ENCODE data around the gene SH3GL3.

SH3GL3 gene

DNA sequence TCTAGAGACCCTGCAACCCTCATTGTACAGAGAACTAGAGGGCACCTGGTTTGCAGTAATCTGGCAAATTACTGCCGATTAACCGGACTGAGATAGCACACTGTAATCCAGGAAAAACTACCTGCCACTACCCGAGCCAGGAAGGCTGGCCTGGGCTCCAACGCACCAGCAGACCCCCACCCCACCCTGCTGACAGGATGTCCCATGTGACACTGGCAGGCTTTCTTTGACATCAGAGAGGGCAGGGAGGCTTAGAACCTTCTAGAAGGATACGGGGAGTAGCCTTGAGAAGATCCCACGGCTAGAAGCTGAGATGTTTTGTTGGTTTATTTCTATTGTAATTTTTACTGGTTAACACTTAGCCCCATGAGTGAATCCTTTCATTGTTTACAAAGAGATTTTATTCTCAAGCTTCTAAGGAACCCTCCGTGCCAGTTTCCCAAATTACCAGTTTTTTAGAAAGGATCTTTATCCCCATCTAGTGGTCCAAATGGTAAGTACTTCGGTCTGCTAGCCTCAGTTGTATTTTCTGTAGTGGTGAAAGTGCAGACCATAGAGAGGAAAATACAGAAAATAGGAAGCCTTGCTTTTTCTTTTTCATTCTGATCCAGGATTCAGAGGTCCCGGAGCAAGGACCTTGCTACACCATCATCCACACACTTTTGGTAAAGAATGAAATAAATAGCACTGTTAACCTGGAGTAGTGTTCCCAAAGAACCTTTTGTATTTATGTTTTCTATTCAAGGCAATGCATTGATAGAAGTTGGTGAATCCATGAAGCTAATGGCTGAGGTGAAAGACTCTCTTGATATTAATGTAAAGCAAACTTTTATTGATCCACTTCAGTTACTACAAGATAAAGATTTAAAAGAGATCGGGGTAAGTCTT, 124.9 kb downstream of the SH3GL3 start:
- DNase-seq = no peak

DNA sequence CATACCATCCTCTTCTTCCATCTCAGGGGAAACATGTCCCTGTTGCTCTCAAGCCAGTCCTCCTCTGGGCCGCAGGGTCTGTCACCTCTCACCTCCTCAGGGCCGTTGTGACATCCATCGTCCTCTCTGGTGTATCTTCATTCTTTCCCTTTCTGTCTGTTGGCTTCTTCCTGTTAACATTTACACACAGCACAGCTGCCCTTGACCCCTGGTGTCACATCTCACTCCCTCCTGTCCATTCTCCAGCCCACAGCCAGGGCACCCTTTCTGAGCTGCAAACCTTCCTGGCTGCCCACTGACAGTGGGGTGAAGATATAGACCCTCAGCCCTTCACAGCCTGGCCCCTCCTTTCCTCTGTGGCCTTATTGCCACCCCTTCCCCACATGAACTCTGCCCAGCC, 127.2 kb downstream of the SH3GL3 start:
- DNase-seq = no peak

DNA sequence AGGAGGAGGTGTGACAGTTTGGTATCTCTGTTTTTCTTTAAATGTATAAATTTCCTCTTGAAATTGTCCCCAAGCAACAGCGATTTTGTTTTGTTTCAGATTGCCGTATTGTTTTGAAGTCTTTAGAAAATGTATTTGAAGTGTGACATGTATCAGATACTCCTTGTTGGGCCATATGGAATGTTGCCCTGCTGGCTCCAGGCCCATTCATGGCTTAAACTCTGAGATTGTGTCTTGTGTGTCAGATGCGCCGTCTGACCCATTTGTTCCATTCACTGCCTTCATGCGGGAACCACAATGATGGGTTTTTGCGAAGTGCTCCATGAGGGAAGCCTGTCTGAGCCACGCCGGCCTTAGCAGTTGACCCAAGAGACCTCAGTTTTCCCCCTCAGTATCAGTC, 131.6 kb downstream of the SH3GL3 start:
- DNase-seq = no peak

DNA sequence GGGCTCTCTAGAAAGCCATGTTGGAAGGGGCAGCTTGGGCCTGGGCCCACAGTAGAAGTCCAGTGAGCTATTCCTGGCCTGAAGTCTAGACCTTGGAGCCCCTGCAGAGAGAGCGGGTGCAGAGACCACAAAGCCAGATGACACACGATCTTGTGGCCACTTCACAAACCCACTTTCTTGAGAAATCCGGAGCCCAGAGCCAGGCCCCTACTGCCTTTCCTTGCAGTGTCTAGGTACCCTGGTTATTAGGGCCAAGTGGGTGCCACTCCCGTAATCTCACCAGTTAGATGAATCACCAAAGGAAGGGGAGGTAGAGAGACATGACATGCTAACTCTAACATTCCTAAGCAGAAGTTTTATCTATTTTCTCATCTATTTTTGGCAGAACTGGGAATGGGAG, 134.2 kb downstream of the SH3GL3 start:
- no peak for DNase-seq

DNA sequence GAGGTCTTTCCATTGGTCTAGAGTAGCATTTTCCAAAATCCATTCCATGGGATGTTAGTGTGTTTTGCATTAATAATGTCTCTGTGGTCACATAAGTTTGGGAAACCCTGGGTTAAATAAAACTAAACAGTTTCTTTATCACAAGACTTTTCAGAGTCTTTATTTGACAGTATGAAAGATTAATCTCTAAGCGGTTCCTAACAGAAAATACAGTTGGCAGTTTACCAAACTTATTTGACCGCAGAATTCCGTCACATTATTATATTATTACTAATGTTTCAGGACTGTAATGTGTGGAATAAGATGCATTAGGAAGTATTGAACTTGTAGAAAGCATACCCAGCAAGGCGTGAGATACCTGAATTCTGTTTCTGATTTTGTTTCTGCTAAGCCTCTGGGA, 135.2 kb downstream of the SH3GL3 start:
- DNase-seq = no peak

DNA sequence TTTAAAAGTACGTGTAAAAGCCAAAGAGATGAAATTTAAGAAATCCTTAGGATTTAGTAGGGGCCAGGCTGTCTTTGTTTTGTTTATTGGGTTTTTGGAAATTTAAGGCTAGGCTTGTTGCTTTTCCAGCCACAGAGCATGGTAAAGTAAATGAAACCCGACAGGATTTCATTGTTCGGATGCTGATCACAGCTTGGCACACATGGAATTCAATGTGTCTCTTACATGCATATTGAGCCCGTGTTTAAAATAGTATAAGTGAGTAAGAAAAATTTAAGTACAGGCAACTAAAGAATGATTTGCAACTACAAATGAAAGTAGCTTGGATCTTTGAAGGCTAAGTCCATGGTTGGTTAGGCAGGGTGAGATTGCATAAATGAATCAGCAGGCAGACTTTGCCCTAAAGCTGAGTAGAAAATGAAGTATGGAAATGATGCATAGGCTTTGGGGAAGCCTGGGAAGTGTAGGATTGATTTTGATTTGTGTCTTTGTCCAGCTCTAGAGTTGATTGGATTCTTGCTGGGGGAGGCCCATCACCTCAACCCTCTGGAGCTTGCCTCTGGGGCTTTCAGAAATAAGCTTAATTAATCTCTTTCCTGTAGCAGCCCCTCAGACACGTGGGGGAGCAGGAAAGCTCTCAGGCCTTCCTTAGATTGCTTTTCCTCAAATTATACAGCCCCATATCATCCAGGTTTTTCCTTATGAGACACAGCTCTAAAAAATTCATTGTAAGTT, 138.6 kb downstream of the SH3GL3 start:
- DNase-seq = no peak

DNA sequence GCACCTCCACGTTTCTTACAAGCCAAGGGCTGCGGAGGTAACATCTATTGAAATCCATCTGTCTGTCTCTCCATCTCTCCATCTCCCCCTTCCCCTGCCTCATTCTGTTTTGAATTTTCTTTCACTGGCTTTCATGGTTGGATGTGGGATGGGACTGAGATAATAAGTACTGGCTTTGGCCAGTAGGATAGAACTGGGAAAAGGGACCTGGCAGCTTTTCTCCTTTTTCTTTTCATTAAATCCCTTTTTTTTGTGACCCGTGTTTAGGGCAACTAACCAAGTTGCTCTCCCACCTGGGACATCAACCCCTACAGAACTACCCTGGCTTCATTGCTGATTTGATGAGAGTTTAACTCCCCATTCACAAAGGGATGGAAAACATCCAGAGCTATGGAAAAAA, 139.9 kb downstream of the SH3GL3 start:
- DNase-seq = no peak

DNA sequence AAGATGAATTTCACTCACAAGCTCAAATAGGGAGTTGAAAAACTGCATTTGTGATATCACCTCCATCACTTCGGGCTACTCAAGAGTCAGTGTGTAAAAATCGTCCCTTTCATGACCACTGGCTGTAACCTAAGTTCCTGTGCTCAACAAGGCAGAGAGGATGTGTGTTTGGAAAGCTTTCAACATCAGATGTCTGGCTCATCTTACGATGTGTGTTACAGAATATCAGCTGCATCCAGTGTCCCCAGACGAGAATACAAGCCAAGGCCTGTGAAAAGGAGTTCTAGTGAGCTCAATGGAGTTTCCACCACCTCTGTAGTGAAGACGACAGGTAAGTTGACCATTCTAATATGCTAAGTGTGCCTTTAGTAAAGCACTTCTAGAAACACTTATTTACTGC, 141.3 kb downstream of the SH3GL3 start:
- no peak for DNase-seq

DNA sequence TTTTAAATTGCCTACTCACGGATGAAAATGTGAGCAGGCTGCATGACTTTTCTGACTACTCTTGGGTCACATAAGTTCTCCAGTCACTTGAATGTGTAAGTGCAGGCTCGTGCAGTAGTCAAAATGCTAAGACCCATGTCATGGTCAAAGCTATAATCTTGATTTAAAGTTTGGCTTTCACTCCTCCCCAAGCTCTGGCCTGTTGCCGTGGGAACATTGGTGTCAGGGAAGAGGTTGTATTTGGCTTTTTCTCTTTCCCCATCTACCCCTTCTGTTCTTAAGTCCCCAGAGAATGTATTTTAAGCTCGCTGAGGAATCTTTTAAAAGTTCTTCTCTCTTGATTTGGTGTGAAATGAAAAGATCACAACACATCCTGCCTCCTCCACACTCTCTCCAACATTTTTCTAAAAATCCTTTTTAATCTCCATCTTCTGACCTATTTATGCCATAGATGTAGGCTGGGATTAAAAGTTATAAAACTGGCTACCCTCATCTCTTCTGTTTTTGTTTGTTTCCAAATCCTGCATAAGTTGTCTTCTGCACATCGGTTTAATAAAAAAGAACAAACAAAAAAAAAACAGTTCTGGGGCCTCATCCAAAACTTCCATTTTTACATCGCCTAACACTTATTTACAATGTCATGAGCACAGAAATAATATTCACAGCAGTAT, 145.4 kb downstream of the SH3GL3 start:
- DNase-seq = no peak

DNA sequence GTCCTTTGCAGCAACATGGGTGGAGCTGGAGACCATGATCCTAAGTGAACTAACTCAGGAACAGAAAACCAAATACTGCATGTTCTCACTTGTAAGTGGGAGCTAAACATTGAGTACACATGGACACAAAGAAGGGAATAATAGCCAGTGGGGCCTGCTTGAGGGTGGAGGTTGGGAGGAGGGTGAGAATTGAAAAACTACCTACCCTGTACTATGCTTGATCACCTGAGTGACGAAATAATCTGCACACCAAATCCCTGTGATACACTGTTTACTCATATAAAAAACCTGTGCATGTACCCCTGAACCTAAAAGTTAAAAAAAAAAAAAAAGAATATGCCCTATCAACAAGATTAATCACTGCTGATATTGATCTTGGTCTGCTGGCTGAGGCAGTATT, 148.1 kb downstream of the SH3GL3 start:
- no peak for DNase-seq

DNA sequence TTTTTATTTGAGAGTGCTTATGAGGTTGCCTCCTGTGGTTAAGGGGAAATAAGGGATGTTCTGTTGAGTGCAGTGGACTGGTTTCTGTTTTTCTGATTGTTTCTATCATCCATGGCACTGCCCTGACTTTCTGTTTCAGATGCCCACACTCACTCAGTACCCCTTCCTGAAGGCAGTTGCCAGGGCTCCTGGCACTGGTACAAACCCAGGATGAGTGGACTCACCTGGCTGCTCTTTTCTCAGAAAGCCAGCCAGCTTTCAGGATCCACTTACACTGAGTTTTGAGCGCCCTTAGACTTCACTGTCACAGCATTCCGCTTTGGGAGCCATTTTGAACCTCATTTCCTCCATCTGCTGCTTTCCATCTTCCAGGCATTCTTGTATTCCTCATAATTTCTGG, 150.9 kb downstream of the SH3GL3 start:
- DNase-seq = no peak

DNA sequence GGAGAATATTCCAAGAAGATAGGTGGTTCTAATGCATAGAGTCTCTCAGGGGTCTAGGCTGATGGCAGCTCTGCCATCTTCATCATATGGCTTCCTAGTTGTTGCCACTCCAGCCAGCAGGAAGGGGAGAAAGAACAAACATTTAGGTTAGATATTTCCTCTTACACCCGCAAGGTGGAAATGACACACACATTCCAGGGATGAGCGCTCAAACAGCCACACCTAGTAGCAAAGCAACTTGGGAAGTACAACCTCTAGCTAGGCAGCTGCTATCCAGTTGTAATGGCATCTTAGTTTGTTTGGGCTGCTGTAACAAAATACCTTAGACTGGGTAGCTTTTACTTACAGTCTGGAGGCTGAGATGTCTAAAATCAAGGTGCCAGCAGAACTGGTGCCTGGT, 154.9 kb downstream of the SH3GL3 start:
- no peak for DNase-seq

DNA sequence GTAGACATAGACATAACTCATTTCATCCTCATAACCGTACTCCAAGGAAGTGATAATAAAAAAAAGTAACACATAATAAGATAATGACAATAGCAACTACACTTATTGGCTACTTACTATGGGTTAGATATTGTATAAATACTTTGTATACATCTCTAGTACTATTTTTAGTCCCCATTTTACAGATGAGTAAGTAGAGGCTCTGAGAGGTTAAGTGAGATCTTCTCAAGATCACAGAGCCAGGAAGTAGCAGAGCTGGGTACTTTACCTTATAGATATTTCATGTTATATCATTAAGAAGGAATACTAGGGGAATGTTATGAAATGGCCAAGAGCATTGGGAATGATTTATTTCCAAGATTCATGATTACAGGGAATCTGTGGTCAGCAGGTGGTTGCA, 157.4 kb downstream of the SH3GL3 start:
- no peak for DNase-seq

DNA sequence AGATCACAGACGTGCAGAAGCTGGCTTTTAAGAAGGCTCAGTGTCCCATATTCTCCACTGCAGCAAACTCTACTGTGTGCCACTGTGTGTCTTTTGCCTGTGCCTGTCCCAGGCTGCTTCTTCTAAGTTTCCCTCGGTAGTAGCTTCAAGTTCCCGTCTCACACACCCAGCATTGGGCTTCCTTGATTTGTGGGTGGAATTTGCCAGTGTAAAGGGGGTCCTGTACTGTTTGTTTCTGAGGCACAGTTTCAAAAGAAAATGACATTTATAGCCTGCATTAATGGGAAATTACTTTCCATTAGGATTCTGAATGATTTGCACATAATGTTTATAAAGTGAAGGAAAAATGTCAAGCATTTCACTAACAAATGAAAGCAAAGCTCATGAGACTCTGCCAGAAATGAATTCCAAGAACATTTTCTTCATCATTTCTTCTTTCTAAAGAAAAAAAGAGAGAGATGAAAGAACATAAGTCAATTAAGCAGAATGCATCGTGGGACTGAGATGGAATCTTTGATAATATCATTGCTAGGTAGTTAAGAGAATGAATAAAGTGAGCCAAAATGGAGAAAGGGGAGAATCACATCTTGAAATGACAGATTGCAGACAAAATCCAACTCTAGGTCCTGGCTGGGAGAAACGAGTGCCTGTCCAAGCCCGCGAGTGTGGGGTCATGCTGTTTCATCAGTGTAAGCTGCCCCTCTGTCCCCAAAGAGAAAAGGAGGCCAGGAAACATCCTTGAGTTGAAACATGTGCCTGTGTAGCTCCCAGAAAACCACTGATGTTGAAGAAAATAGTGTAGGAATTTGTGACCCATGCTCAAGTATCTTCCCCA, 158.2 kb downstream of the SH3GL3 start:
- DNase-seq = no peak

DNA sequence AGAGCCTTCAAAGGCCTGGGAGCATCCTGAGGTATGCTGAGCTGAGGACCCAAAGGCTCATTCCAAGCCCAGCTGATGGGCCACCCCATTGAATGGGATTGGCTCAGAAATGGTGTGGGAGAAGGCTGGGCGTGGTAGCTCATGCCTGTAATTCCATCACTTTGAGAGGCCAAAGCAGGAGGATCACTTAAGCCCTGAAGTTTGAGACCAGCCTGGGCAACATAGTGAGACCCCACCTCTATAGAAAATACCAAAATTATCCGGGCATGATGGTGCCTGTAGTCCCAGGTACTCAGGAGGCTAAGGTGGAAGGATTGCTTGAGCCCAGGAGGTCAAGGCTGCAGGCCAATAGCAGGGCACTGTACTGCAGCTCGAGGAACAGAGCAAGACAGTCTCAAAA, 163.0 kb downstream of the SH3GL3 start:
- no peak for DNase-seq

DNA sequence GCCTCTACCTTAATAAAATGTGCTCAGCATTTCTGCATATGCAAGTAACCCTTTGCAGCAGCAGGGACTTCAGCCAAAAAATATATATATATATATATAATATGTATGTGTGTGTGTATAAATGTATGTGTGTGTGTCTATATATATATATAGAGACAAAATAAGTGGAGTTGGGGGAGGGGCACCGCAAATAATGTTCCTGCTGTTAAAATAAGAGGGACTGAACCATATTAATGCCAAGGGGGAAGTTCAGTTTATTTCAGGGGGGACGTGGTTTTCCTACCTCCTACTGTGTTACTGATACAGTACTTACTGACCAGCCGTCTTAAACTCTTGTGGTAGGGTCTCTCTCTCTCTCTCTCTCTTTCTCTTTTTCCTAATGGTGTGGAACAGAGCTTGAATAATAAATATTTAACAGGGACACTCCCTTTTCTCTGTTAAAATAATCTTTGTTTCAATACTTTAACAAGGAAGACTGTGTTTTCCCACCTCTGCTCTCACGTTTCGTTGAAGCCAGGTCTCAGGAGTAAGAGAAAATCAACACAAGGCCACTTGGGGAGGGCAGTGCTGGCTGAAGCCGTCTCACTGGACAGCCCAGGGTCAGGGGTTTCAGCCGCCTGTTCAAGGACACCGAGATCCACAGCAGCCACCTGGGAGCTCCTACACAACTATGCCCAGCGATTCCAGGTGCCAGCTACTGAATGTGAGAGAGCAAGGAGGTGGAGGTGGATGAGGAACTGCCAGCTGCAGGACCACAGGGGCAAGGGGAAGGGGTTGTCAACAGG, 164.0 kb downstream of the SH3GL3 start:
- no peak for DNase-seq

DNA sequence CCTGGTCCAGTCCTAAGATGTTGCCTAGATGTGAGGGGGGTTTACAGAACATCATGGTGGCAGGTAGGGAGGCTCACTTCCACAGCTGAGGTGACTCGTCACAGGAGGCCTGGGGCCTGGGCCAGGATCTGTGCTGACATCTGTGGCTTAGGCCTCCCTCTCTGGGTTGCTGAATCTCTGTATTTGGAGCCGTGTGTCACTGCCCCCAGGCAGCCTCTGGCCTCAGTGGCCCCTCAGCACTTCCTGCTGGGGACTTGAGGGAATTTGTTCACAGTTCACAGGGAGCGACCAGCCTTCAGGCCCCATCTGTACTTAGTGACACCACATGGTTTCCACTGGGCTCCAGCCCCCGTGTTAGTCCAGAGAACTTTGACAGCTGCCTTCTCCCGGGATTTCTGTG, 165.1 kb downstream of the SH3GL3 start:
- DNase-seq = no peak

DNA sequence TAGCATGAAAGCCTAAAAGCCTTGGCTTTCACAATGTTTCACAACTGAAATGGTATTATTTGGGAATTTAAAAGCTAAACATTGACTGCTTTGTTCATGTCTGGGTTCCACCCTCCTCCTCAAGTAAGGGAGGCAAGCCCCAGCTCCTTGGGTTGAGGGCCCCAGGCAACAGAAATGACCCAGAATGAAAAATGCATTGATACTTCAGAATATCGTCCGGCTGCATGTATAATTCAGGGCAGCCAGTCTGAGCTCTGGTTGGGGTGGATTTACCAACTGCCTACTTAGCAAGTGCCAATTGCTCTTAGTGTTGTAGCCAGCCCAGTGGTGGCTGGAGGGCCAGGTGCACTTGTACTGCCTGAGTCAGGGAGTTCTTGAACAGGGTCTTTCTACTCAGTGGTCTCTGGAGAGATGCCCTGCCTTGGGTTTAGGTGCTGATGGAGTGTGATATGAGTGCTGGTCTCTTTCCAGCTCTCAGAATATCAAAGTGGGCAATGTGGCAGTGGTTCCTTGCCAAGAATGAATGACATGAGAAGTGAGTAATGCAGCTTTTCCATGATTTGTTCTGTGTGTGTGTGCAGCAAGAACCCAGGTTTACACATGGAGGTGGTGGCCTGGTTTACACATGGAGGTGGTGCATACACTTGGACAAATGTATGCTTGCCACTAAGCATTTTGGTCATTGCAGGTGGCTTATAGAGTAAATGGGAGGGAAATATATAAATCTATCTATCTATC, 165.9 kb downstream of the SH3GL3 start:
- no peak for DNase-seq

DNA sequence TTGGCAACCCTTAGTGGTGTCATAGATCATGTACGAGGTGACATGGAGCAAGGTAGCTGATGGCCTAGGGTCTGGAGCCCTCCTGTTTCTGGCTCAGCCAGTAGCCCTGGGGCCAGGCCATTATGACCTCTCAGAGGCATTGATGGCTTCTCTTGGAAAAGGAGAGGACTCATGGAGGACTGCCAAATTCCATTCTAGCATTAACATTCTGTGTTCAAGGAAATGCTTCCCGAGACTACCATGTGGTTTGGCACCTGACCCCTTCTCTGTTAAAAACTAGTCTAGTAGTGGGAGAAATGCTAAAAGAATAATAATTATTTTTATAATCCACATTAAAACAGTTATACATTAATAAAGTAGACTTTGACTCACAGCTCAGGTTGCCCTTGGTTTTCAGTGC, 166.6 kb downstream of the SH3GL3 start:
- DNase-seq = no peak

DNA sequence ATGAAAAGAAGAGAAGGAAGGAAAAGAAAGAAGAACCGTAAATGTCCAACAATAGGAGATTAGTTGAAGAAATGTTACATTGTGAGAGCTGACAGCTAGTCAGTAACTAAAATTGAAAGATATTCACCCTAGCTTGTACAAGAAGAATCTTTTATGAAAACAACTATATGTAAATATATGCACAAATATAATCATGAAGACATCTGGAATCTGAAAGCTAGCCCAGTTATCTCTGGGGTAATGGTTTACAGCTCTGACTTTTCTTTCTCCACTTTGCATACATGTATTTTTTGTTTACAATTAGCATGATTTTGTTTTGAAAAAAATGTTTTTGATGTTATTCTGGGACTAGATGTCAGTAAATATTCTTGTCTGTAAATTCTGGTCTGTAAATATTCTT, 169.7 kb downstream of the SH3GL3 start:
- DNase-seq = no peak

DNA sequence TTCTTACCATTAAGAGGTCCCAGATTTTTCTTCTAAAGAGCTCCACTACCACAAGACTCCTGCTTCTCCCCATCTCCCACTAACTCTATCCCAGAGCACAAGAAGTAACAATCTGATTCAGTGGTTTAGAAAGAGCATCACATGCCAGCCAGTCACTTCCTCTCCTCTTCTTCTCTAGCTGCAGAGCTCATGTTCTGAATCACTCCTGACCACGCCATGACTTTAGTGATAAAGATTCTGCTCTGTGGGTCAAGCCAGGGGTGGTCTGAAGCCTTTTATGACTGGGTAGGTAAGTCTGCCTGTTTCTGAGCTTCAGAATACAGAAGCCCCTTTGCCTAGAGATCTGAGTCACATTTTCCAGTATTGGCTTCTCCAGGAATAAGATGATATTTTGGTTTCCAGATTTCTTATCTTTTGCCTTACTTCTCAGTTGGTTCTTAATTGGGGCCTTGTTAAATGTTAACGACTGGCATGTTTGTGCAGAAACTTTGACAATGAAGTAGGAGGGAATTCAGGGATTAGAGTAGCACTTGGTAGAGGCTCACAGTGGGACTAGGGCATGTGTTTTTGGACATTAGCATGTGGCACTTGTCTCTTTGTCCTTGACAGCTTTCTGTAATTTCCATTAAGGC, 179.1 kb downstream of the SH3GL3 start:
- DNase-seq = no peak

Measured in bone marrow (tissue), 2 donors.